HG02588 (cell line): ENCODE results near the gene PRSS27.

Experiments
- ATAC-seq: cut with Tn5 transposase; IDR thresholded peaks from one replicate; pipeline ENCODE4 v1.9.1; 2021; ENCODE audit warnings: mild to moderate bottlenecking, moderate library complexity; ENCODE audit not compliant: unreplicated experiment

PRSS27 gene

GRCh38 chr16:2752035-2752849 is 32.2 kb upstream of the PRSS27 start, which contains the start of gene SRRM2:
TSS of gene SRRM2 (plus strand) at chr16:2752638. CDS start at chr16:2756365, 3,727 bp downstream.
- peak; percentile 85 for ATAC-seq

DNA sequence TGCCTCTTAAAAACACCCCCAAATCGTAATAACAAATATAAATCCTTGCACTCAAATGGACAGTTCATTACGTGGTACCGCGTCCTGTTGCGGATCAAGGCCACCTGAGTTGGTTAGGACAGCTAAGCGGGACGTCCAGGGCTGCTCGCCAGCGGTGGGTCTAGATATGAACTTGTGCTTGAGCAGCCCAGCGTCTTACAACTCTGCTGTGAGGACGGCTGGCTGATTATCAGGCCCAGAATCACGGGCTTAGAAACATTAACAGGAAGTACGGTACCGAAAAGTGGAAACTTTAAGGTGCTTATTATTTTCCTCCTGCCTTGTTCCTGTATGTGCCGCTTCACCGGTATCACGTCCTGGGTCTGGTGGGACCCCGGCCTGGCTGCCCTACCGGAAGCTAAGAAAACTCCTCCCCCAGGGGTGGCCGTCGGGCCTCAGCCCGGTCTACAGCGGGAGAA is 31.6 kb upstream of the PRSS27 start:
- ATAC-seq = no peak

- ATAC-seq = no peak
Observed at GRCh38 chr16:2749936-2750335, 29.9 kb upstream of the PRSS27 start.

DNA sequence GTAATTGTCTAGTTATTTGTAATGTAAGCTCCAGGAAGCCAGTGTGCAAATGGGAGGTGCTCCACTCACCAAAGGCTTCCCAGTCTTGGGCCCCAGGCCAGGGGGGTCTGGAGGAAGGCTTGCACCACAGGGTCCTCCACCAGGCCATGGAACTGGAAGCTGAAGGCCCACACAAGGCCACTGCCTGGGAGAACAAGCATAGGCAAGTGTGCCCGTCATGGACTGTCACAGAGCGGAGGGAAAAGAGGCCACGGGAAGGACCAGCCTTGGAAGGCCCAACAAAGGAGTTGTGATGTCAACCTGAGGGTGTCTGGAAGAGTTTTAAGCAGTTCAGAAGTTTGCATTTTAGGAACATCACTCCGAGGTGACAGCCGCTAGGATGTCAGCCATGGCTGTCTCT is 29.5 kb upstream of the PRSS27 start:
- no peak for ATAC-seq

DNA sequence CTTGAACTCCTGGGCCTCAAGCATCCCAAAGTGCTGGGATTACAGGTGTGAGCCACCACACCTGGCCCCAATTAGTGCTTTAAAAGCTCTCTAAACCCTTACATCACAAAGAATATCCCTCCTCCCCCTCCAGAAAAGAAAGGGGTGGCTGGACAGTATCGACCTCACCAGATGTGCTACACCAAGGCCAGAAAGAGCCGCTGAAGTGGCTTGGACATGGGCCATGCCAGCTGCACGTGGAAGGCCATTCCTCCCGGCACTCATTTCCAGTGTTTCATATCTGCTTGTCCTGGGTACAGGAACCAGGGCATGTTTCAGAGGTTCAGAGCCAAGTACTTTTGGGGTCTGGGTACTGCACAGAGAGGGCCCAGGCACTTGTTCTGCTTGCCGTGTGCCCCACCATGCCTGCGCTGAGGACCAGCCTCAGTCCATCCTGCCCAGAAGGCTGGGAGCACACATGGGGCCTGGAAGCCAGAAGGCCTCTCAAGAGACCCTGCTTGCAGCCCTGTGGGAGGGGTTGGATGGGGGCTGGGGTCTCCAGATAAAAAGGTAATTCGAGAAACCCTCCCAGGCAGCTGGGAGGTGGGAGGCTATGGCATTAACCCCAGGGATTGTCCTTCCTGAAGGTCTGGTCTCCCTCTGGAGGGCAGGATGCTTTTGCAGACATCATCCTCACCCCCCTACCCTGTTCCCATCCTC is 28.9 kb upstream of the PRSS27 start:
- ATAC-seq = no peak

GRCh38 chr16:2745961-2746360 is 25.9 kb upstream of the PRSS27 start:
- no peak for ATAC-seq

DNA sequence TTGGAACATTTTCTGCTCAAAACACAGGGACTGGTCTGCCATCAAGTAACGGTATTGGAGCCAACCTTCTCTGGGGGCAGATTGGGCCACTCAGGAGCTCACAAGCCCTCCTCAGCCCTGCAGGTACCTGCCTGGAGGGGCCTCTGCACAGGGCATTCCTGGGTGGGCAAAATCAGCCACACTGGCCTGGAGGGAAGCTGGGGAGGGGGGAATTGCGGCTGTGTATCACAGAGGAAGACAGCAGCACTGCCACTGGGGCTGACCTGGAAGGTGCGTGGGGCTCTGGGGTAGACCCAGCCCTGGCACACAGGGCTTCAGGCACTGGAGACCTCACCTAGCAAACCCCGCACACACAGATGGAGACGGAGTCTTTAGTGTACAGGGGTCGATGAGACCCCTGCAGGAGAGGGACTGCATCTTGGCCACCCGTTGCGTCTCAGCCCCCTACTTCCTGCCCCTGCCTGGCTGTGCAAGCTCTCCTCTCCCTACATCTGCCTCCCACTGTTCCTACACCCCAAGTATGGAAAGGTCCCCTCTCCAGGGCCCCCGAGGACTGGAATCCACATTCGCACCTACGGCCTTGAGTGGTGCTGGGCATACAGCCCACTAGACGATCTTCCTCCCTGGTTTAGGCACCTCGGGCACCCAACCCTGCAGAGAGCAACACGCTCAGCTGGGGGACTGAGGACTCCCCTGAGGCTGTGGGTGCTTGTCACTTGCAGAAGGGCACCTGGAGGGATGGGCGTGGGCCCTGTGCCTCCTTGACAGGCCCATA is 25.3 kb upstream of the PRSS27 start:
- no peak for ATAC-seq

DNA sequence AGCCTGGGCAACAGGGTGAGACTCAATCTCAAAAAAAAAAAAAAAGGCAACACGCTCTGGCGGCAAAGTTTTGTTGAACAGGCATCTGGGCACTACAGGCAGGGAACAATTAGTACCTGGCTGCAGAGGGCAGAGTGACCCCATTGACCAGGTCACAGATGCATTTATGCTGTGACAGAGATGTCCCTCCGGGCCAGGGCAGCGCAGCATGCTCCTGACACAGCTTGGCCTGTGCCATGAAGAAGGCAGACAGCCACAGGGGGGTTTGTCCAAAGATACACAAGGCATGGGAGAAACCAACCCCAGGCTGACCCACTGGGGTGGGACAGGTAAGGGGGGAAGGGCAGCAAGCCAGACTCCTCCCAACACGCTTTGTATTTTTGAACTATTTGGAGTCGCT is 24.7 kb upstream of the PRSS27 start:
- no peak for ATAC-seq

GRCh38 chr16:2743007-2743810 is 23.2 kb upstream of the PRSS27 start:
- no peak for ATAC-seq

DNA sequence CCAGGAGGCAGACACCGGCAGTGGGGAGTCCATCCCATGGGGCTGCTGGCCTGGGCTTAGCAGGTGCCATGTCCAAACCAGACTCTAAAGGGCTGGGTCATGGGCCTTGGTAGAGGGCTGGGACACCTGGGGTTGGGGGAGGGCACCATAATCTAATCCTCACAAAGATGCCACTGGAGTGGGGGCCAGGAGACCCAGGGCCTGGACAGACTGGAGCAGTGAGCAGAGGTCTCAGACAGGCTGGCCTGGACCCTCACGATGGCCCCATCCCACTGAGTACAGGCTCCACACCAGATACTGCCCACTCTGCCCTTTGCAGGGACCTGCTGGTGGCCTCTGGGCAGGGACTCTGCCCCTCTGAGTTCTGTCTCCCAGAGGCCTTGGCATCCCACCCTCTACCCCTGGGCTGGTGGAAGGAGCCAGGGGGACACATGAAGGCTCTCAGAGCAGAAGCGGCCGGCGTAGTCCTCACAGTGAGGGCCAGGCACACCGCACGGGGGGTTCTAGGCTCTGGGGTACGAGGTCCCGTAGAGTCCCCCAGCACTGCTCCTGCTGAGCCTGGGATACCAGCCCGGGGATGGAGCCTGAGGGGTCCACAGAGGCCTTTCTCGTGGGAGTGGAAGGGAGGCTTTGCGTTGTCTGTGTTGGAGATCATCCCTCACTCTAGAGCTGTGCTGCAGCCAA is 22.4 kb upstream of the PRSS27 start:
- ATAC-seq = no peak

DNA sequence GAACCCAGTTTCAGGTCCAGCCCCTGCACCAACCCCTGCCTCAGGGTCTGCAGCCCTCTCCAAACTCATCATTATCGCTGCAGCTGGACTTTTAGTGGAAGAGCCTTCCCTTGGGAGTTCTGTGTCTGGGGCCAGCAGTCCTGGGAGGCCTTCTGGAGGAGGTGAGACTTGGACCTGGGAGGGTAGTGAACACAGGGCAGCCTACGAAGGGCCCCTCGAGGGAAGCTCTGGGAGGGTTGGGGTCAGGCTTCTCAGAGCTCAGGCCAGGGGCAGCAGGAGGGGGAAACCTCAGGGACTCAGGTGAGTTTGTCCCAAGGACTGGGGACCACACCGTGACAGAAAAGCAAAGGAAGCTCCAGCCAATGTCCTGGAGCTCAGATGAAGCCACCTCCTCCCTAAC is 21.1 kb upstream of the PRSS27 start:
- no peak for ATAC-seq

GRCh38 chr16:2740476-2740875 is 20.5 kb upstream of the PRSS27 start:
- no peak for ATAC-seq

- ATAC-seq = no peak
Observed at GRCh38 chr16:2739625-2740430, 19.8 kb upstream of the PRSS27 start.

DNA sequence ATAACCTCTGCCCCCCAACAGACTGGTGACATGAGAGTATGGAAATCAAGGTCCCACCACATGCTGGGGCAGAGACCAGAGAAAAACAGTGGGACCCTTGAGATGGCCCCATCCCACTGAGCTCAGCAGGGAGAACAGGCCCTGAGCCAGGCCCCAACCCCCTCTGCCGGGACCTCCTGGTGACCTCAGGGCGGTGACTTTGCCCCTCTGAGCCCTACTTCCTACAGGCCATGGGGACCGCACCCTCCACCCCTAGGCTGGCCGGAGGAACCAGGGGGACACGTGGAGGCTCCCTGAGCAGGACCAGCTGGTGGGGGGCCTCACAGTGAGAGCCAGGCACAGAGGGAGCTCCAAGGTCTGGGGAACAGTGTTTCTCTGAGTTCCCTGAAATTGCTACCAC is 18.6 kb upstream of the PRSS27 start:
- ATAC-seq = no peak

GRCh38 chr16:2737895-2738418 is 17.9 kb upstream of the PRSS27 start:
- ATAC-seq = no peak

DNA sequence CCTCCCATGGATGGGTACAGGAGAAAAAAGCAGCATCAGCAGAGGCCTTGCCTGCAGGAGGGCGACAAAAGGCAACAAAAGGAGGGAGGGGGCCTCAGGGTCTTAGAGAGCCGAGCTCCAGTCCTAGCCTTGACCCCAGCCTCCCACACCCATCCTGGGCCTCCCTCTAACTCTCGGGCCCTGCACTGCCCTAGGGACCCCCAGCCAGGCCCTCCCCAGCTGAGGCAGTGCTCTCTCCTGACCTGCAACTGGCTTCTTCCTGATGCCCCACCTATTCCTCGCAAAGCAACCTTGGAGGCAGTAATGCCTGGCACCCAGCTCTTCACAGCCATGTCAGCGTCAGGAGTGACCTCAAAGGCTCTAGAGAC is 17.2 kb upstream of the PRSS27 start:
- ATAC-seq = no peak

DNA sequence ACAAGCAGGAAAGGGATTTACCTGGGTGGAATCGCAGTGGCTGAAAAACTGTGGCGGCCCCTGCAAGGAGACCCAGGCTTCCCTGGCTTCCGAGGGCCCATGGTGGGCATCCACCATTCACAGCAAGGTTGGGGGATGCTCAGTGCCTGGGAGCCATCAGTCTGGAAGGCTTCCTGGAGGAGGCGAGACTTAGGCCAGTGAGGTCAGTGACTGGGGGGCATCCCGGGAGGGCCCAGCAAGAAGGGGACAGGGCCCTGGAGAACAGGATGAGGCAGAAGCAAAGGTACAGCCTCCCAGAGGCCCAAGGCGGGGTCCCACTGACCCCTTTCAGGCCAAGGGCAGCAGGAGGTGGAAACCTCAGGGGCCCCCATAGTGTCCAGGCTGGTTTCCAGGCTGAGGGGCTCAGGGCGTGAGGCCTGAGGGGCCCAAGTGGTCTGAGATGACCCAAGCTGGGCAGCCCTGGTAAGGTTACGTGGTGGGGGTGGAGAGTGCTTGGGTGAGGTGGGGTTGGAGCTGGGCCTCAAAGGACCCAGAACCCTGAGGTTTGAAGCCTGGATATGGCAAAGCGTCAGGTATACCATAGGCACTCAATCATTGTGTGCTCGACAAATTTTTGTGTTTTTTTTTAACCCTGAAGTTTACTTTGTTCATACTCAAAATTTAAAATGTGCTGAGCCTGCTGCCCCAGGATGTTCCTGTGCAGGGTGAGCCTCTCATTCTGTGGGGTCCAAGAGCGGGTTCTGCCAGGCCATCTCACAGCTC is 16.6 kb upstream of the PRSS27 start:
- no peak for ATAC-seq

GRCh38 chr16:2734844-2735515 is 15.0 kb upstream of the PRSS27 start:
- no peak for ATAC-seq
